ENCODE results near the gene LIN37.

GRCh38 chr19:35796645-35797542, 48.5 kb downstream of the LIN37 start:
- TF ChIP-seq CTCF (IDR thresholded peaks at IDR 0.05; ENCODE audit: borderline replicate concordance, extremely low read depth, low read length, poor library complexity, severe bottlenecking) (no peak), EZH2 (IDR thresholded peaks at IDR 0.05; ENCODE audit: borderline replicate concordance, low read depth, low read length, severe bottlenecking) (no peak)
